Activated naive CD4-positive, alpha-beta T cell treated with anti-CD3 and anti-CD28 coated beads for 36 hours (primary cell): ENCODE results near the gene ARHGAP18. TPM values are rescaled to one million over a fixed set of nuclear protein-coding genes. Genes with fewer than 3 reads are reported as not detected.

ENCODE experiments used
- CTCF ChIA-PET: fragments of 350-600 bp; sonication (Branson Sonifier 250); formaldehyde crosslinking; loops from one replicate; lab custom pipeline; 2021; ENCODE audit warnings: antibody characterized with exemption; lab: Charles Lee
- DNase-seq: peaks from one replicate; pipeline ENCODE4 v3.0.0-alpha.2; 2020
- H3K27ac Mint-ChIP-seq: one replicate; pipeline ENCODE4 v1.8.0; 2021; ENCODE audit warnings: mild to moderate bottlenecking, mixed read lengths
- H3K27me3 Mint-ChIP-seq: one replicate; pipeline ENCODE4 v1.8.0; 2021; ENCODE audit warnings: low read depth, mixed read lengths
- H3K36me3 Mint-ChIP-seq: one replicate; pipeline ENCODE4 v1.8.0; 2021; ENCODE audit warnings: low read depth, mixed read lengths
- H3K4me1 Mint-ChIP-seq: one replicate; pipeline ENCODE4 v1.8.0; 2021; ENCODE audit warnings: low read depth, mixed read lengths
- H3K4me3 Mint-ChIP-seq: one replicate; pipeline ENCODE4 v1.8.0; 2021; ENCODE audit warnings: mild to moderate bottlenecking, moderate library complexity, mixed read lengths
- H3K9me3 Mint-ChIP-seq: one replicate; pipeline ENCODE4 v1.8.0; 2021; ENCODE audit warnings: mixed read lengths
- intact Hi-C: fragments of 100-400 bp; cut with micrococcal nuclease; formaldehyde crosslinking; loops from one replicate; pipeline ENCODE4 v1.15.1; 2023
- total RNA-seq, 2 experiments: library from RNA; stranded (reverse); gene quantifications; one replicate each; pipeline ENCODE4 v1.2.3, GENCODE V29; 2021

ARHGAP18 gene, protein sequence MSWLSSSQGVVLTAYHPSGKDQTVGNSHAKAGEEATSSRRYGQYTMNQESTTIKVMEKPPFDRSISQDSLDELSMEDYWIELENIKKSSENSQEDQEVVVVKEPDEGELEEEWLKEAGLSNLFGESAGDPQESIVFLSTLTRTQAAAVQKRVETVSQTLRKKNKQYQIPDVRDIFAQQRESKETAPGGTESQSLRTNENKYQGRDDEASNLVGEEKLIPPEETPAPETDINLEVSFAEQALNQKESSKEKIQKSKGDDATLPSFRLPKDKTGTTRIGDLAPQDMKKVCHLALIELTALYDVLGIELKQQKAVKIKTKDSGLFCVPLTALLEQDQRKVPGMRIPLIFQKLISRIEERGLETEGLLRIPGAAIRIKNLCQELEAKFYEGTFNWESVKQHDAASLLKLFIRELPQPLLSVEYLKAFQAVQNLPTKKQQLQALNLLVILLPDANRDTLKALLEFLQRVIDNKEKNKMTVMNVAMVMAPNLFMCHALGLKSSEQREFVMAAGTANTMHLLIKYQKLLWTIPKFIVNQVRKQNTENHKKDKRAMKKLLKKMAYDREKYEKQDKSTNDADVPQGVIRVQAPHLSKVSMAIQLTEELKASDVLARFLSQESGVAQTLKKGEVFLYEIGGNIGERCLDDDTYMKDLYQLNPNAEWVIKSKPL
- total RNA-seq, result 1 to 10 TPM; 3.2 to 3.7 TPM

DNA sequence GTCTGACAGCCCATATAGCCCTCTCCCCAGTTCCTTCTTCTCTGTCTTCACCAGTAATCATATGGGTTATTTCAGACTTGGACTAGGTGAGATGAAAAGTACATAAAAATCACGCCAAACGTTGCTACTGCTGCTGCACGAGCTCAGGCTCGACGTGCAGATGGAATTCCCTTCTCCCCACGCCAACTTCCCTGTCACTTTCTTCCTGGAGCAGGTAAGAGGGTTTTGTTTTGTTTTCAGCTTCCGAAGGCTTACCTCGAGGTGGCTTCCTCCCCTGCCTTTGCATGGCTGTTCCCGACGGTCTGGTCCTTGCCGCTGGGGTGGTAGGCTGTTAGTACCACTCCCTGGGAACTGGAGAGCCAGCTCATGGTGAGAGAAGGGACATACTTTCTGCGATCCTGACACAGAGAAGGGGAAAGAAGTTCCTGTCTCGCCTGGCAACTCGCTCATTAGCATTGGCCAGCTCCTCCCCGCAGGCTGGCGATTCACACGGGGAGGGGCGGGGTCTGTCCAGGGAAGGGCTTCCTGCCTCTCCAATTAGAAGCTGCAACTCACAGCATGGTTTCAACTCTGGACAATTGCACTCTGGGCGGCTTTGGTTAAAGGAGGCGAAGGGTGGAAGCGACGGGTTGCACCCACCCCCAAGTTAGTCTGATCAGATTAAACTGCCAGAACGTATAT, at the start of gene ARHGAP18:
Gene ARHGAP18 (minus strand): TSS at position 409 of the 681 bp plus-strand sequence. CDS start 41 bp downstream, at position 368.
- DNase-seq, result peak; percentile 81
- Mint-ChIP-seq H3K36me3 (no peaks in the 10 kb centered on the region), H3K9me3 (no peaks in the 10 kb centered on the region)

DNA sequence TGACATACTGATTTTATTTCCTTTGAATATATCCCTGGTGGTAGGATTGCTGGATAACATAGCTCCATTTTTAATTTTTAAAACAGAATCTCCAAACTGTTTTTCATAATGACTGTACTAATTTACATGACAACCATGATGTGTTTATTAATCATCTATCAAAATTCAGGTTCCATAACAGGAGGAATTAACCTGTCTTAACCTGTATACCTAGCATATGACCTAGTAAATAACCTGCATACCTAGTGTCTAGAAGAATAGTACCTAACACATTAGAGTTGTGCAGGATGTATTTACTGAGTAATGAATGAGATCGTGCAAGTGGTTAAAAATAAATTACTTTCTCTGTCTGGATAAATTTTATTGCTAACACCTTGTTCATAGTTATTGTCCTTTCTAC, 45.8 kb upstream of the ARHGAP18 start:
- Mint-ChIP-seq H3K4me3 (no peak overlapping the region), H3K27ac (no peak overlapping the region), H3K4me1 (peaks cover 13% of the 10 kb centered on the region), H3K36me3 (no peaks in the 10 kb centered on the region), H3K27me3 (no peaks in the 10 kb centered on the region), H3K9me3 (no peaks in the 10 kb centered on the region)
- intact Hi-C loops, result no loop called here
- no peak for DNase-seq
- CTCF ChIA-PET, result interaction anchor here (0.7 kb wide), 1 partner anchor 70 kb away, joined by 4 read pairs; no protein-coding TSS in a partner anchor

More for the DNA sequence above, at the start of gene ARHGAP18:
- intact Hi-C loops, result loop anchor here (1.0 to 2.0 kb wide), 4 partner anchors 15 to 41 kb away; no protein-coding TSS in a partner anchor
- peak within 1 kb of the TSS; percentile 90 for H3K4me3 Mint-ChIP-seq
- peaks cover 16% of the 10 kb centered on the region for H3K4me1 Mint-ChIP-seq
- CTCF ChIA-PET, result interaction anchor here (0.9 to 1.8 kb wide), 9 partner anchors 10 to 112 kb away, joined by 3 to 6 read pairs (median 4); no protein-coding TSS in a partner anchor
- peaks cover 3% of the 10 kb centered on the region for H3K27me3 Mint-ChIP-seq
- H3K27ac Mint-ChIP-seq, result peak within 1 kb of the TSS; percentile 51

DNA sequence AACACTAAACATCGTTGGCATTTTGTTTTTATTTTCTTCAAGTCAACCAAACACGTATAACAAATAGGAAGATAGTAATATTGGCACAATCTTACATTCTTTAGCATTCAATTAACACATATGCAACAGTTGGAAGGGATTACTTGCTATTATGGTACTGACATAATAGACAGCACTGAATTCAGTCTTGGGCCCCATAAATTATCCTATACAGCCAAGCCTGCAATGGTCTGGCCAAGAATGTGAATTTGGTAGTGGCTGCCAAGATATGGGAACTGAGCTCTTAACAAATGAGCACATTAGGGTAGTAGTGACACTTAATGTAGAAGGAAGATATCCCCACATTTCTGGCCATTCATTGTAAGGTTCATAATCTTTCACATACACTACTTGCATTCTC, 44.8 kb upstream of the ARHGAP18 start:
- no peak for DNase-seq
- no peaks in the 10 kb centered on the region for H3K36me3 Mint-ChIP-seq
- H3K9me3 Mint-ChIP-seq, result no peaks in the 10 kb centered on the region
- H3K4me1 Mint-ChIP-seq, result peaks cover 22% of the 10 kb centered on the region
- no peak overlapping the region for H3K27ac Mint-ChIP-seq
- H3K4me3 Mint-ChIP-seq, result no peak overlapping the region
- H3K27me3 Mint-ChIP-seq, result no peaks in the 10 kb centered on the region
- intact Hi-C loops, result no loop called here
- CTCF ChIA-PET, result no interaction called here

DNA sequence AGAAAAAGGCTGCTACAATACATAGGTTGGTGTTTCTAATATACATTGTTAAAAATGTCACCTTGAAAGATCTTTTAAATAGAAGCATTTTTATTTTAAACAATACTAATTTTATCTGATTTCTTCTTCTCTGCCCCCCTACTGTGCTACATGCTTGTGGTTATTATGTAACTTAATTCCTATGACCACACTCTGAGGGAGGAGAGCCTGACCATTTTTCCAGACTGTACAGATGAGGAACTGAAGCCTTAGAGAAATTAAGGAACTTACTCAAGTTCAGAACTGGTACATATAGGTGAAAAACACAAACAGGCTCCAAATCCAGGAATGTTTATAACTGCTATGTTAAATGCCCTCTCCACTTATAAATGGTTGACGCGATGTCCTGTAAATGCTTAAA, 43.4 kb upstream of the ARHGAP18 start:
- no peak overlapping the region for H3K4me3 Mint-ChIP-seq

DNA sequence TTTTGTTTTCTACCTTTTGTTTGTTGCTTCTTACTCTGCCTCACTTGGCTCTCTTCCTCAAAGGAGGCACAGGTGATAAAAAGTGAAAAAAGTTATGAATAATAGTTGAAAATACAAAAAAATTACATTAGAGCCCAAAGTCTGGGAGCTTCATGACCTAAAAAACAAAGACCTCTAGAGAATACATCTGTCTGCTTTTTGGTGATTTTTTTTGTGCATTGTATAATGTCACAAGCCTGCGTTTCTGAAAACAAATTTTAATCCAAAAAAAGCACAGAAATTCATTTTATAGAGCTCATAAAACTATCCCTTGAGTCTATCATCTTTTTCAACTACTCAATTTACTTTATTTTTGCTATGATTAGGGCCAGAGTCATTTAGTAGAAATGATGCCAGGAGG, 41.4 kb upstream of the ARHGAP18 start:
- Mint-ChIP-seq H3K9me3 (no peaks in the 10 kb centered on the region), H3K4me1 (peaks cover 49% of the 10 kb centered on the region), H3K27me3 (no peaks in the 10 kb centered on the region), H3K4me3 (no peak overlapping the region), H3K36me3 (no peaks in the 10 kb centered on the region), H3K27ac (peak overlapping the region; percentile 77)
- intact Hi-C loops, result loop anchor here (1.0 to 2.0 kb wide), 5 partner anchors 21 to 270 kb away; no protein-coding TSS in a partner anchor
- no peak for DNase-seq
- CTCF ChIA-PET, result interaction anchor here (0.7 to 1.3 kb wide), 3 partner anchors 36 to 494 kb away, joined by 3 to 4 read pairs (median 3); no protein-coding TSS in a partner anchor

More for the DNA sequence above, 43.4 kb upstream of the ARHGAP18 start:
- Mint-ChIP-seq H3K27ac (no peak overlapping the region), H3K36me3 (no peaks in the 10 kb centered on the region), H3K27me3 (no peaks in the 10 kb centered on the region), H3K4me1 (peaks cover 35% of the 10 kb centered on the region), H3K9me3 (no peaks in the 10 kb centered on the region)
- CTCF ChIA-PET, result interaction anchor here (0.6 to 0.7 kb wide), 5 partner anchors 49 to 266 kb away, joined by 3 to 4 read pairs (median 3); no protein-coding TSS in a partner anchor
- no peak for DNase-seq
- intact Hi-C loops, result no loop called here

DNA sequence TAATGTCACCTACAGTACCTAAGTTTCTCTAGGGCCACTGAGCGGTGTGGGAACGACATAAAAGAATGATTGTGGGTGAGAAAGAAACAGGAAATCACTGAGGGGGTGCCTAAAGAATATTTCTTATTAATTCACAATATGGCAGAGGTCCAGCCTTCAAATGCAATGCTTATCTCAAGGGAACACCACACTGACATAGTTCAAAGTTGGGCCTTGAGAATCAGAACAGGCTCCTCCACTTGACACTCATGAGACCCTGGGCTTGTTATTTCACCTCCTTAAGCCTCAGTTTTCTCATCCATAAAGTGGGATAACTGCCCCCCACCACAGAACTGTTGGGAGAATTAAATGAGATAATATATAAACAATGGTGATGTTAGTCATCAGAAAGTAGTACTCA, 40.4 kb upstream of the ARHGAP18 start:
- peak overlapping the region; percentile 93 for H3K27ac Mint-ChIP-seq
- H3K36me3 Mint-ChIP-seq, result no peaks in the 10 kb centered on the region
- no peaks in the 10 kb centered on the region for H3K27me3 Mint-ChIP-seq
- CTCF ChIA-PET, result interaction anchor here (0.7 to 2.3 kb wide), 14 partner anchors 10 to 271 kb away, joined by 3 to 6 read pairs (median 3); partner anchors contain the start of gene ARHGAP18
- no peak overlapping the region for H3K4me3 Mint-ChIP-seq
- H3K4me1 Mint-ChIP-seq, result peaks cover 51% of the 10 kb centered on the region
- no peak for DNase-seq
- intact Hi-C loops, result loop anchor here (2.0 kb wide), 1 partner anchor 42 kb away; no protein-coding TSS in a partner anchor
- H3K9me3 Mint-ChIP-seq, result no peaks in the 10 kb centered on the region

DNA sequence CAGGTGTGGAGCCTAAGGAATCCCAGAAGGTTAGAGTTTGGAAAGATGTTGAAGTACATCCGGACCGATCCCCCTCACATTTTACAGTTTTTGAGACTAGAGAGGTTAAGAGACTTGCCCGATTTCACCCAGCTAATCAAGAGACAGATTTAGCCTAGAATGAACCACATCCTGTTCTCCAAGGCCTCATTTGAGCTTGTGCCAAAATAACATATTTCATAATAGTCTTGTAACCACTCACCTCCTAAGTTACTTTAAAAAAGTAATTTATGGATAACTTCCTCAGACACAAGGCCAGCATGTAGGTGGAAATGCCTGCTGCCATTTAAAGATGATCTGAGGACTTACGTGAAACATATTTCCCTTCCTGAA, 39.8 kb upstream of the ARHGAP18 start:
- no peaks in the 10 kb centered on the region for H3K36me3 Mint-ChIP-seq
- peak overlapping the region; percentile 46 for H3K4me3 Mint-ChIP-seq
- CTCF ChIA-PET, result interaction anchor here (0.6 to 2.3 kb wide), 16 partner anchors 10 to 272 kb away, joined by 3 to 6 read pairs (median 3); partner anchors contain the start of gene ARHGAP18
- H3K4me1 Mint-ChIP-seq, result peaks cover 55% of the 10 kb centered on the region
- no peaks in the 10 kb centered on the region for H3K27me3 Mint-ChIP-seq
- intact Hi-C loops, result loop anchor here (1.0 to 10.0 kb wide), 6 partner anchors 41 to 1845 kb away; partner anchors contain the start of gene THEMIS
- H3K9me3 Mint-ChIP-seq, result no peaks in the 10 kb centered on the region
- DNase-seq, result peak; percentile 28
- H3K27ac Mint-ChIP-seq, result peak overlapping the region; percentile 93

DNA sequence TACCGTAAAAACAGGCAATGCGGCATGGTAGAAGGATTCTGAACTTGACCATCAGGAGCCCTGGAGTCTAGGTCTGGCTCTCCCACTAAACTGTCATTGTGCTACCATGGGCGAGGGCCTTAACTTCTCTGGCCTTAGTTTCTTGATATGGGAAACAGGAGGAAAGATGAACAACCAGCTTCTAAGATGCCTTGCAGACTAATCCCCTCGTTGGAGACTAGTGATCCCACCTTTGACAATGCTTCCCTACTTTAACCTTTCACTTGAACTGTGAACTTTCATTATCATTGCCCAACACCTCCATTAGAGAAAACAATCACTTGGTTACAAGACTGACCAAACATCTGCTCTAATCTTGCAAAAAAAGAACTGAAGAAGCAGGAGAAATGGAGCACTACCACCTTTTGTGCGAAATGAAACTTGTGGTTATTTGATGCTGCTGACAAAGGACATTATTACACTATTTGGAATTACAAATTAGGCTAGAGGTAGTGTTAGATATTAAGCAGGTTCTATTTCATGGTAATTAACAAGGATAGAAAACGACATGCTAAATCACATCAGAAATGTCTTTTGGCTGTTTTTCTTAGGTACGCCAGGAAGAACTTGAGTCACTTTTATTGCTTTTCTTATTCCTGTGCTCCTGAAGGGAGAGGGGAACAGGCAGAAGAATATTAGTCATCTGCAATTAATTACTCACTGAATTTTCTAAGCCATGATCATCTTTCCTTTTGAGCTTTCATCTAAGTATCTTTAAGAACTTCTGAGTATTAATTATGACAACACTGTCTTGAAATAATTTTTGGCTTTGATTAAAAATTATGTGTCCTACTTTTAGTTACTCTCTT, 39.1 kb upstream of the ARHGAP18 start:
- Mint-ChIP-seq H3K4me3 (peak overlapping the region; percentile 46), H3K36me3 (no peaks in the 10 kb centered on the region), H3K4me1 (peaks cover 62% of the 10 kb centered on the region), H3K9me3 (no peaks in the 10 kb centered on the region), H3K27me3 (no peaks in the 10 kb centered on the region), H3K27ac (peak overlapping the region; percentile 93)
- no peak for DNase-seq
- intact Hi-C loops, result loop anchor here (1.0 to 10.0 kb wide), 9 partner anchors 18 to 1844 kb away; partner anchors contain the start of gene THEMIS
- CTCF ChIA-PET, result interaction anchor here (0.6 to 2.3 kb wide), 17 partner anchors 9 to 272 kb away, joined by 3 to 6 read pairs (median 4); partner anchors contain the start of gene ARHGAP18

DNA sequence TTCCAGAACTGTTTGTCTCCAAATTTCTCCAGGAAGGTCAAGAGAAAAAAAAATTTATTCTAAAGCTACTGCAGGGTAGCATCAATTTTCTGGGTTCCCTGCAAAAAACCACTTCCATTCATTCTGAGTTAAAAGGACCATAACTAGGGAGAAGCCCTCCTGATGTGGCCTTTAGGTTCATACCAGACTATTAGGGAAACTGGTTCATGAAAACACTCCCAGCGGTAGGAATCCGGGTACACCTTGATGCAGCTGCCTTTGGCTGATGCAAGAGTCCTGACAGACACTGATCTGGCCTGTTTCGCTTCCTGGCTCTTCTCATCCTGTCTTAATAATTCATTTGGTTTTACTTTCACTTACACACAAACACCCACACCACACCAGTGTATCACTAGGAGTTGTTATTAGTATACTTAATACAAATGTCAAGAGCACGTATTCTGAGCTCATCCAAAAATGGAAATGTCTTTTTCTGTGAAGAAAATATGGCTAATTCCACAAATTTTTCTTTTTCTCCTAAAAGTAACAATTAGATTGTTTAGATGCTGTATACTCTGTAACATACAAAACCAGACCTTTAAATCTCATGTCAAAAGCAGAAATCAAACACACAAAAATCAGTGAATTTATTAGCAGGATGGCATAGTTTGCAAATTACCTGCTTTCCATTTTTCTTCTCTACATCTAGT, 38.4 kb upstream of the ARHGAP18 start:
- Mint-ChIP-seq H3K4me1 (peaks cover 68% of the 10 kb centered on the region), H3K4me3 (peak overlapping the region; percentile 46), H3K27me3 (no peaks in the 10 kb centered on the region), H3K27ac (peak overlapping the region; percentile 93), H3K36me3 (no peaks in the 10 kb centered on the region), H3K9me3 (no peaks in the 10 kb centered on the region)
- peak; percentile 81 for DNase-seq
- intact Hi-C loops, result loop anchor here (1.0 to 10.0 kb wide), 7 partner anchors 19 to 1844 kb away; partner anchors contain the start of gene THEMIS
- CTCF ChIA-PET, result interaction anchor here (0.8 to 2.3 kb wide), 7 partner anchors 12 to 273 kb away, joined by 3 to 5 read pairs (median 4); no protein-coding TSS in a partner anchor

DNA sequence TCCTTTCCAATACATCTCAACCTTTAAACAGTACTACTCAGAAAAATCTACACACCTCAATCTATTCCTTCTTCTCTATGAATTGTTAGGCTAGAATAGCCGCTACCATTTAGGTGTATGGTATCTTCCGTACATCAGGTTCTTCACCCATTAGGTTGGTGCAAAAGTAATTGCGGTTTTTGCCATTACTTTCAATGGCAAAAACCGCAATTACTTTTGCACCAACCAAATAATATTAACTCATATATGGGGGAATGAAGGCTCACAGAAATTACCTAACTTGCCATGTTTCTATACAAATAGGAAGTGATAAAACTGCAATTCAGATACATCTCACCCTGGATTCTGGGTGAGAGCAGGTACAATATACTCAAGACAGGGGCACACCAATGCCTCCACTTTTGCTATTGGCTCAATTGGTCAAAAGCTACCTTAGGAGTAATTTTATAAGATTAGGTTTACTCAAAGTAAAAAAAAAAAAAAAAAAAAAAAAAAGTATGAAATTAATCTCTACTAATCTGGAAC, 37.7 kb upstream of the ARHGAP18 start:
- Mint-ChIP-seq H3K4me3 (no peak overlapping the region), H3K27ac (peak overlapping the region; percentile 93), H3K36me3 (no peaks in the 10 kb centered on the region), H3K4me1 (peaks cover 72% of the 10 kb centered on the region), H3K27me3 (no peaks in the 10 kb centered on the region), H3K9me3 (no peaks in the 10 kb centered on the region)
- intact Hi-C loops, result loop anchor here (1.0 to 10.0 kb wide), 7 partner anchors 20 to 1843 kb away; partner anchors contain the start of gene THEMIS
- no peak for DNase-seq
- CTCF ChIA-PET, result interaction anchor here (0.8 to 1.9 kb wide), 4 partner anchors 19 to 99 kb away, joined by 3 to 5 read pairs (median 4); no protein-coding TSS in a partner anchor
